Kidney (tissue), 14 donors: ENCODE results near the gene OR13A1. TPM values are rescaled to one million over a fixed set of nuclear protein-coding genes. Genes with fewer than 3 reads are reported as not detected.

Experiments used
- DNase-seq, 5 donors: peaks; one replicate each; pipeline ENCODE4 v3.0.0-alpha.2; 2013 to 2020
- FAIRE-seq: peaks from 2 replicates; lab custom pipeline; 2012; peaks lifted over from hg19 to GRCh38; lab: Jason Lieb, UNC
- H3K27ac ChIP-seq, 2 donors: one replicate each; pipeline ENCODE4 v1.7.0; 2013; ENCODE audit warnings: low read depth in 2 of 2, low read length in 2 of 2, inconsistent platforms in 1 of 2
- H3K27me3 ChIP-seq: one replicate; pipeline ENCODE4 v1.7.1; 2013; ENCODE audit warnings: low read length, inconsistent platforms; ENCODE audit not compliant: control insufficient read depth, insufficient read depth
- H3K36me3 ChIP-seq, 3 donors: one replicate each; pipeline versions ENCODE4 v1.7.0 to v1.7.1; 2013; ENCODE audit warnings: low read length in 3 of 3, control low read depth in 1 of 3, inconsistent platforms in 1 of 3; ENCODE audit not compliant: insufficient read depth in 3 of 3, control insufficient read depth in 2 of 3
- H3K4me1 ChIP-seq, 3 donors: one replicate each; pipeline versions ENCODE4 v1.7.0 to v1.7.1; 2013; ENCODE audit warnings: low read length in 3 of 3, inconsistent platforms in 1 of 3, low read depth in 1 of 3; ENCODE audit not compliant: control insufficient read depth in 2 of 3, insufficient read depth in 2 of 3
- H3K4me3 ChIP-seq, 3 donors: one replicate each; pipeline versions ENCODE4 v1.7.0 to v1.8.1; 2013; ENCODE audit warnings: low read length in 3 of 3, control low read depth in 1 of 3, inconsistent platforms in 1 of 3
- H3K9ac ChIP-seq, 3 donors: one replicate each; pipeline versions ENCODE4 v1.7.0 to v1.7.1; 2013; ENCODE audit warnings: low read length in 3 of 3, control low read depth in 1 of 3, inconsistent platforms in 1 of 3
- H3K9me3 ChIP-seq, 3 donors: one replicate each; pipeline versions ENCODE4 v1.7.0 to v1.7.1; 2013; ENCODE audit warnings: low read length in 3 of 3, control low read depth in 1 of 3, inconsistent platforms in 1 of 3; ENCODE audit not compliant: control insufficient read depth in 2 of 3, insufficient read depth in 1 of 3
- CTCF ChIP-seq: IDR thresholded peaks from 3 replicates; pipeline ENCODE4 v1.5.1; 2012; ENCODE audit warnings: mild to moderate bottlenecking, moderate library complexity, borderline replicate concordance; ENCODE audit not compliant: insufficient read depth; ENCODE audit errors: extremely low read depth
- intact Hi-C: fragments of 100-400 bp; cut with DNase I; formaldehyde crosslinking; loops from one replicate; pipeline ENCODE4 v1.11.1; 2022
- polyA plus RNA-seq: library from polyadenylated mRNA; stranded (reverse); fragments of 350-450 nt; fragmentation: Illumina TruSeq; extraction: RNeasy Lipid Tissue Mini Kit (QIAGEN cat#74804); gene quantifications from one replicate; pipeline ENCODE4 v1.2.3, GENCODE V29; 2014; ENCODE audit warnings: low read depth, low replicate concordance; ENCODE audit not compliant: insufficient read depth
- total RNA-seq: library from RNA; stranded (reverse); fragmentation: NEBNext Ultra II Directional; extraction: Animal tissue kit (Norgen Biotek cat#: 25700); gene quantifications from one replicate; pipeline ENCODE4 v1.2.1, GENCODE V29; 2021
- donor health status: control.
- donor health status: control.
- donor health status: control.
- donor health status: control.
- donor health status: control.
- donor health status: DM: yes; HTN: yes; CAD: no.
- donor health status: Normal renal cell carcinoma (clear cell type).

Gene OR13A1
- total and polyA plus RNA-seq, 2 donors from 2014 or later, result not detected

- no peak overlapping the region for H3K27ac ChIP-seq
- H3K4me3 ChIP-seq, result no peak overlapping the region
- H3K4me1 ChIP-seq, result no peaks in the 10 kb centered on the region
- FAIRE-seq (no peak), DNase-seq (no peak)
- no peak overlapping the region for H3K9ac ChIP-seq
- TF ChIP-seq CTCF, result no peak
- H3K9me3 ChIP-seq, result no peaks in the 10 kb centered on the region
- intact Hi-C loops, result no loop called here
- H3K27me3 ChIP-seq, result no peaks in the 10 kb centered on the region
- H3K36me3 ChIP-seq, result no peaks in the 10 kb centered on the region
These were observed 62.1 kb downstream of the OR13A1 start for GRCh38 chr10:45253183-45253914.

Other genes with a start within 250 kb of the OR13A1 start
- gene ALOX5, start 58.6 kb upstream of the OR13A1 start, total RNA-seq, result 58.1 TPM
- gene ALOX5, start 58.6 kb upstream of the OR13A1 start, polyA plus RNA-seq, result 2.5 TPM